ENCODE measurements around the gene COG2. TPM values are rescaled to one million over a fixed set of nuclear protein-coding genes. Genes with fewer than 3 reads are reported as not detected.

Gene COG2
- total and polyA plus RNA-seq, 2 of the 13 experiments (the other 11 are each of a cell fraction or from before 2014, with no cell fraction given), result 16.8 to 36.3 TPM

DNA sequence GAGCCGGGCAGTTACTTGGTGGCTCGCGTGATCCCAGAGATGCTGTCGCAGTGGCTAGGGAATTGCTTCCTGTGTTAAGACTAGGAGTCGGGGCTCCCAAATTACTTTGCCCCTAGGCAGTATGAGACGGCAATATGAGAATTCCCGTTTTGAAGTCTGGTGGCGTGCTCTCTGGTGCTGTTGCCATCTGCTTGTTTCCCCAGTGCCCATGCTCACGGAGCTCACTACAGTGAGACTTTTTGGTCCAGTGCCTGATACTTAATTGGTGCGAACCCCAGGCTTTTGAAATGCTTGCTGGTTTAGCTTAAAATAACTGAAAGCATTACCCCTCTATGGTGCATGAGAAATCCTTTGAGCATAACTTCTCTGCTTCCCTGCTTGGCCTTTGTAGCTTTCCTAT lies 49.3 kb downstream of the COG2 start:
- no peak overlapping the region for H3K4me2 ChIP-seq (ENCODE audit: low read depth, low read length)
- H3K36me3 ChIP-seq (replicated peaks in 1 of 2; ENCODE audit: control insufficient read depth in 1 of 2, insufficient read depth in 2 of 2, low read length in 2 of 2), result peaks cover 23 to 68% of the 10 kb centered on the region in 2 experiments
- intact Hi-C loops (cut with micrococcal nuclease; ENCODE audit: unreplicated experiment) (no loop called here), in situ Hi-C loops (cut with HindIII; ENCODE audit: extremely low pct_ligation_motif_present, low pct_unique_long_range_greater_than_20kb) (no loop called here)
- H3K4me3 ChIP-seq (replicated peaks in 1 of 3; ENCODE audit: insufficient read depth in 1 of 3, low read depth in 2 of 3, low read length in 3 of 3), result no peak overlapping the region
- FAIRE-seq (no peak), ATAC-seq (no peak), DNase-seq (ENCODE audit: low spot score) (no peak)
- H4K20me1 ChIP-seq (ENCODE audit: insufficient read depth, low read length), result no peaks in the 10 kb centered on the region
- ChIA-PET POLR2A (interaction anchor here (0.8 kb wide), 1 partner anchor 49 kb away, joined by 3 read pairs; no protein-coding TSS in a partner anchor), CTCF (ENCODE audit: low intra/inter-chr PET ratio, low total read pairs) (no interaction called here)
- no peak overlapping the region for H2AFZ ChIP-seq (ENCODE audit: low read length)
- TF ChIP-seq HNRNPL (IDR thresholded peaks at IDR 0.05; ENCODE audit: low read depth, low read length) (no peak), TFAP4 (IDR thresholded peaks at IDR 0.05; ENCODE audit: borderline replicate concordance, low read depth) (no peak), SIX4 (CRISPR knock-in tag; IDR thresholded peaks at IDR 0.05) (no peak), ZNF3 (CRISPR knock-in tag; IDR thresholded peaks at IDR 0.05) (no peak), FOSL2 (CRISPR knock-in tag; IDR thresholded peaks at IDR 0.05) (no peak), CREM (IDR thresholded peaks at IDR 0.05) (no peak), CREM (CRISPR knock-in tag; IDR thresholded peaks at IDR 0.05) (no peak), ZNF460 (CRISPR knock-in tag; IDR thresholded peaks at IDR 0.05; ENCODE audit: borderline replicate concordance) (no peak), ZNF564 (CRISPR knock-in tag; IDR thresholded peaks at IDR 0.05) (no peak), SSRP1 (CRISPR knock-in tag; IDR thresholded peaks at IDR 0.05) (no peak), FOXJ3 (CRISPR knock-in tag; IDR thresholded peaks at IDR 0.05; ENCODE audit: borderline replicate concordance) (no peak), ZBTB33 (CRISPR knock-in tag; IDR thresholded peaks at IDR 0.05) (no peak), TERF1 (CRISPR knock-in tag; IDR thresholded peaks at IDR 0.05) (no peak)
- H3K79me2 ChIP-seq (ENCODE audit: insufficient read depth, low read length), result no peaks in the 10 kb centered on the region
- no peak overlapping the region for H3K27ac ChIP-seq (ENCODE audit: extremely low read length, insufficient read depth, low read length)
- 99% methylated on average over 10 of the region's 10 CpGs for WGBS (ENCODE audit: low lambda C conversion rate)
- no peaks in the 10 kb centered on the region for H3K9me3 ChIP-seq (ENCODE audit: low read length)
- H3K9ac ChIP-seq (ENCODE audit: insufficient read depth, low read depth, low read length), result no peak overlapping the region
- H3K27me3 ChIP-seq (ENCODE audit: control insufficient read depth in 1 of 2, insufficient read depth in 2 of 2, low read length in 2 of 2), result no peaks in the 10 kb centered on the region
- BruUV-seq (replicated peaks), result no TSS peak
- peaks cover 13% of the 10 kb centered on the region; the same call in 1 of the 2 replicates for H3K4me1 ChIP-seq (ENCODE audit: insufficient read depth, low read length)
